ENCODE measurements around the gene HIPK3. TPM values are rescaled to one million over a fixed set of nuclear protein-coding genes. Genes with fewer than 3 reads are reported as not detected.
"Not testable (repeated sequence)": the region's sequence is repeated elsewhere in the genome, so short reads cannot be mapped to it uniquely, and the experiment has no call there.

HIPK3 gene
- total and polyA plus RNA-seq, 4 donors, result 17.9 to 189 (median 71.5) TPM

DNA sequence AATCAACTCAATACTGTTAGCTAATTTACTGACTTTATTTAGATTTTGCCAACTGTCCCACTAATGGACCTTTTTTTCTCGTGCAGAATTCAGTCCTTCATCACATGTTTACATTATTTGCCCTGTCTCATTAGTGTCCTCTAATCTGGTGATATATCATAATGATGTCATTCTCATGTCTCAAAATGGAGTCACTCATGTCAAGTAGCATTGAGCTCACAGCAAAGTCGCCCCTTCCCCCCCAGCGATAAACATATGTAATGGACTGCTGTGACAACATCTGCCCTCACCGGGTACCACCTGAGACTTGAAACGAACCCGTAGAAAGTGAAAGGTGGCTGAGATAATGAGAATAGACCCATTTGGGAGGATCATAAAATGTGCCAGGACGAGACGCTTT is 37.6 kb downstream of the HIPK3 start:
- Histone ChIP-seq H3K4me1 (ENCODE audit: control insufficient read depth in 5 of 5, insufficient read depth in 5 of 5, low read length in 5 of 5) (peaks cover 3 to 24% (median 13%) of the 10 kb centered on the region in 5 donors), H3K36me3 (ENCODE audit: control insufficient read depth in 4 of 4, insufficient read depth in 4 of 4, low read length in 4 of 4) (peaks cover 0 to 9% (median 4%) of the 10 kb centered on the region in 4 donors), H3K9ac (ENCODE audit: insufficient read depth in 1 of 2, low read length in 2 of 2) (no peak overlapping the region), H3K4me3 (no peak overlapping the region), H3K27me3 (ENCODE audit: control insufficient read depth in 3 of 3, insufficient read depth in 3 of 3, low read length in 2 of 3) (no peaks in the 10 kb centered on the region), H3K9me3 (ENCODE audit: control insufficient read depth in 4 of 4, insufficient read depth in 3 of 4, low read length in 3 of 4) (no peaks in the 10 kb centered on the region), H3K27ac (ENCODE audit: low read depth in 1 of 2, low read length in 1 of 2) (peak overlapping the region in 1 of 2 donors; percentile 27)
- TF ChIP-seq, protein P1, sequence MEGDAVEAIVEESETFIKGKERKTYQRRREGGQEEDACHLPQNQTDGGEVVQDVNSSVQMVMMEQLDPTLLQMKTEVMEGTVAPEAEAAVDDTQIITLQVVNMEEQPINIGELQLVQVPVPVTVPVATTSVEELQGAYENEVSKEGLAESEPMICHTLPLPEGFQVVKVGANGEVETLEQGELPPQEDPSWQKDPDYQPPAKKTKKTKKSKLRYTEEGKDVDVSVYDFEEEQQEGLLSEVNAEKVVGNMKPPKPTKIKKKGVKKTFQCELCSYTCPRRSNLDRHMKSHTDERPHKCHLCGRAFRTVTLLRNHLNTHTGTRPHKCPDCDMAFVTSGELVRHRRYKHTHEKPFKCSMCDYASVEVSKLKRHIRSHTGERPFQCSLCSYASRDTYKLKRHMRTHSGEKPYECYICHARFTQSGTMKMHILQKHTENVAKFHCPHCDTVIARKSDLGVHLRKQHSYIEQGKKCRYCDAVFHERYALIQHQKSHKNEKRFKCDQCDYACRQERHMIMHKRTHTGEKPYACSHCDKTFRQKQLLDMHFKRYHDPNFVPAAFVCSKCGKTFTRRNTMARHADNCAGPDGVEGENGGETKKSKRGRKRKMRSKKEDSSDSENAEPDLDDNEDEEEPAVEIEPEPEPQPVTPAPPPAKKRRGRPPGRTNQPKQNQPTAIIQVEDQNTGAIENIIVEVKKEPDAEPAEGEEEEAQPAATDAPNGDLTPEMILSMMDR (IDR thresholded peaks at IDR 0.05; ENCODE audit: control extremely low read depth, extremely low read depth), result no peak
- 95 to 96% methylated on average over 8 of the region's 8 CpGs for WGBS, 2 donors
- ATAC-seq (ENCODE audit: insufficient read depth, low FRiP score), result no peak
- no peak for DNase-seq

DNA sequence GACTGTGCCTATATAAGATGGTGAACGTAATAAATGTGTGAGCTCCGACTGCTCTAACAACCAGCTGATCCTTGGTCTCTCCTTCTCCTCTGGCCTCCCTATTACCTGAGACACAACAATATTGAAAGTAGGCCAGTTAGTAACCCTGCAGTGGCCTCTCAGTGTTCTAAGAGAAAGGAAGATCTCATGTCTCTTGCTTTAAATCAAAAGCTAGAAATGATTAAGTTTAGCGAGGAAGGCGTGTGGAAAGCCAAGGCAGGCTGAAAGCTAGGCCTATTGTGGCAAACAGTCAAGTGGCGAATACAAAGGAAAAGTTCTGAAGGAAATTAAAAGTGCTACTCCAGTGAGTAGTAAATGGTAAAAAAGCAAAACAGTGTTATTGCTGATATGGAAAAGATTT is 39.5 kb downstream of the HIPK3 start:
- WGBS, 2 donors, result 95 to 96% methylated on average over 5 of the region's 5 CpGs
- DNase-seq (no peak), ATAC-seq (ENCODE audit: insufficient read depth, low FRiP score) (no peak)
- H3K9me3 ChIP-seq (ENCODE audit: control insufficient read depth in 4 of 4, insufficient read depth in 3 of 4, low read length in 3 of 4), result no peaks in the 10 kb centered on the region
- TF ChIP-seq, protein P1 (IDR thresholded peaks at IDR 0.05; ENCODE audit: control extremely low read depth, extremely low read depth), result no peak
- H3K27ac ChIP-seq (ENCODE audit: low read depth in 1 of 2, low read length in 1 of 2), result no peak overlapping the region
- no peaks in the 10 kb centered on the region for H3K27me3 ChIP-seq (ENCODE audit: control insufficient read depth in 3 of 3, insufficient read depth in 3 of 3, low read length in 2 of 3)
- no peak overlapping the region for H3K9ac ChIP-seq (ENCODE audit: insufficient read depth in 1 of 2, low read length in 2 of 2)
- peaks cover 3 to 15% (median 5%) of the 10 kb centered on the region in 5 donors for H3K4me1 ChIP-seq (ENCODE audit: control insufficient read depth in 5 of 5, insufficient read depth in 5 of 5, low read length in 5 of 5)
- no peak overlapping the region for H3K4me3 ChIP-seq
- peaks cover 0 to 9% (median 4%) of the 10 kb centered on the region in 4 donors for H3K36me3 ChIP-seq (ENCODE audit: control insufficient read depth in 4 of 4, insufficient read depth in 4 of 4, low read length in 4 of 4)

DNA sequence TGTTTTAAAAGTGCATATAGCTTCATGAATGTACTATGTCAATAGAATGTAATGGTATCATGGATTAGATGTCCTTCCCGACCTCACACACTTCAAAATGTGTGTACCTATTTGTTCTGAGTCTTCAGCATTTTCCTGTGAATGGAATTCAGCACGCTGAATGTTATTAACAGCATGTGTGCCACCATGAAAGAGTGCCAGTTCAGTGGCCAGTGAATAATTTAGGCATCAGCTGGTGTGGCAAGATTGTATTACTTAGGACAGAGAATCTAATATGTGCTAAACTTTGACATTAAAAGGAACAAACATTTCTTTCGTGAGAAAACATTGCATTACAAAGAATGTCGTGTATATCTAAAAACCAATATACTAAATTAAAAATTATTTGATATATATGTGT is 46.4 kb downstream of the HIPK3 start:
- Histone ChIP-seq H3K36me3 (ENCODE audit: control insufficient read depth in 4 of 4, insufficient read depth in 4 of 4, low read length in 4 of 4) (peaks cover 0 to 2% (median 1%) of the 10 kb centered on the region in 4 donors), H3K4me1 (ENCODE audit: control insufficient read depth in 5 of 5, insufficient read depth in 5 of 5, low read length in 5 of 5) (peaks cover 0 to 20% (median 0%) of the 10 kb centered on the region in 5 donors), H3K27me3 (ENCODE audit: control insufficient read depth in 3 of 3, insufficient read depth in 3 of 3, low read length in 2 of 3) (no peaks in the 10 kb centered on the region), H3K4me3 (no peak overlapping the region), H3K27ac (ENCODE audit: low read depth in 1 of 2, low read length in 1 of 2) (no peak overlapping the region), H3K9me3 (ENCODE audit: control insufficient read depth in 4 of 4, insufficient read depth in 3 of 4, low read length in 3 of 4) (no peaks in the 10 kb centered on the region), H3K9ac (ENCODE audit: insufficient read depth in 1 of 2, low read length in 2 of 2) (no peak overlapping the region)
- WGBS, 2 donors, result 87 to 95% methylated on average over 4 of the region's 4 CpGs
- DNase-seq (no peak), ATAC-seq (ENCODE audit: insufficient read depth, low FRiP score) (no peak)
- TF ChIP-seq, protein P1 (IDR thresholded peaks at IDR 0.05; ENCODE audit: control extremely low read depth, extremely low read depth), result no peak

DNA sequence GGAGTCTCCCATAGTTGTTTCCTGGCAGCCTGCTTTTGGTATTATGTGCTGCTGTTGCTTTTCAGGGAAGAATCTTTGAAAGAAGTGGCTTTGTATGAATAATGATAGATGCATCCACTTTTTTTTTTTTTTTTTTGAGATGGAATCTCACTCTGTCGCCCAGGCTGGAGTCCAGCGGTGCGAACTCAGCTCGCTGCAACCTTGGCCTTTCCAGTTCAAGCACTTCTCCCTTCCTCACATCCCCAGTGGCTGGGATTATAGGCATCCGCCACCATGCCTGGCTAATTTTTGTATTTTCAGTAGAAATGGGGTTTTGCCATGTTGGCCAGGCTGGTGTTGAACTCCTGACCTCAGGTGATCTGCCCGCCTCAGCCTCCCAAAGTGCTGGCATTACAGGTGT is 49.6 kb downstream of the HIPK3 start:
- H3K4me3 ChIP-seq; H3K9me3 ChIP-seq (ENCODE audit: control insufficient read depth in 4 of 4, insufficient read depth in 3 of 4, low read length in 3 of 4); H3K27ac ChIP-seq (ENCODE audit: low read depth in 1 of 2, low read length in 1 of 2); H3K9ac ChIP-seq (ENCODE audit: insufficient read depth in 1 of 2, low read length in 2 of 2); DNase-seq; H3K27me3 ChIP-seq (ENCODE audit: control insufficient read depth in 3 of 3, insufficient read depth in 3 of 3, low read length in 2 of 3); ATAC-seq (ENCODE audit: insufficient read depth, low FRiP score); H3K36me3 ChIP-seq (ENCODE audit: control insufficient read depth in 4 of 4, insufficient read depth in 4 of 4, low read length in 4 of 4): not testable (repeated sequence)
- WGBS, 2 donors, result 94 to 98% methylated on average over 6 of the region's 6 CpGs
- peaks cover 0 to 30% (median 0%) of the 10 kb centered on the region in 5 donors for H3K4me1 ChIP-seq (ENCODE audit: control insufficient read depth in 5 of 5, insufficient read depth in 5 of 5, low read length in 5 of 5)

All from lung (tissue), 12 donors.